HPDE6-E6E7 (cell line): ENCODE data around the gene SLC25A52.
"Not testable (repeated sequence)": the region's sequence is repeated elsewhere in the genome, so short reads cannot be mapped to it uniquely, and the experiment has no call there.

Source experiments
- DNase-seq: peaks from one replicate; pipeline ENCODE4 v3.0.0; 2011; ENCODE audit warnings: missing footprints; ENCODE audit errors: extremely low spot score

The SLC25A52 gene

GRCh38 chr18:31740180-31740579 lies 20.5 kb downstream of the SLC25A52 start:
- no peak for DNase-seq

GRCh38 chr18:31739651-31740050 lies 21.0 kb downstream of the SLC25A52 start:
- DNase-seq, result no peak

- no peak for DNase-seq
Observed at GRCh38 chr18:31738460-31739407, 21.9 kb downstream of the SLC25A52 start.

- DNase-seq, result no peak
Observed at GRCh38 chr18:31736630-31737029, 24.1 kb downstream of the SLC25A52 start.

GRCh38 chr18:31731628-31732027 lies 29.1 kb downstream of the SLC25A52 start:
- no peak for DNase-seq

- not testable (repeated sequence) for DNase-seq
Observed at GRCh38 chr18:31729196-31729595, 31.5 kb downstream of the SLC25A52 start.

- DNase-seq, result no peak
Observed at GRCh38 chr18:31723990-31724711, 36.5 kb downstream of the SLC25A52 start.

GRCh38 chr18:31723639-31723989 lies 37.1 kb downstream of the SLC25A52 start:
- DNase-seq, result no peak

GRCh38 chr18:31722369-31722957 lies 38.2 kb downstream of the SLC25A52 start:
- DNase-seq, result peak; percentile 58

- no peak for DNase-seq
Observed at GRCh38 chr18:31721601-31722000, 39.1 kb downstream of the SLC25A52 start.

- DNase-seq, result no peak
Observed at GRCh38 chr18:31720867-31721266, 39.8 kb downstream of the SLC25A52 start.

GRCh38 chr18:31719363-31720006 lies 41.2 kb downstream of the SLC25A52 start:
- no peak for DNase-seq

GRCh38 chr18:31718386-31718785 lies 42.3 kb downstream of the SLC25A52 start:
- no peak for DNase-seq

GRCh38 chr18:31716362-31716761 lies 44.3 kb downstream of the SLC25A52 start:
- DNase-seq, result no peak

- DNase-seq, result no peak
Observed at GRCh38 chr18:31711365-31712172, 49.1 kb downstream of the SLC25A52 start.

- DNase-seq, result no peak
Observed at GRCh38 chr18:31710826-31711225, 49.9 kb downstream of the SLC25A52 start.
